Measurements from ENCODE around the gene ZNF732. TPM values are rescaled to one million over a fixed set of nuclear protein-coding genes. Genes with fewer than 3 reads are reported as not detected.

ZNF732 gene
- total and polyA plus RNA-seq, 2 of the 8 experiments (the other 6 are each of a cell fraction or from before 2014, with no cell fraction given), result 1.9 to 35.7 TPM

DNA sequence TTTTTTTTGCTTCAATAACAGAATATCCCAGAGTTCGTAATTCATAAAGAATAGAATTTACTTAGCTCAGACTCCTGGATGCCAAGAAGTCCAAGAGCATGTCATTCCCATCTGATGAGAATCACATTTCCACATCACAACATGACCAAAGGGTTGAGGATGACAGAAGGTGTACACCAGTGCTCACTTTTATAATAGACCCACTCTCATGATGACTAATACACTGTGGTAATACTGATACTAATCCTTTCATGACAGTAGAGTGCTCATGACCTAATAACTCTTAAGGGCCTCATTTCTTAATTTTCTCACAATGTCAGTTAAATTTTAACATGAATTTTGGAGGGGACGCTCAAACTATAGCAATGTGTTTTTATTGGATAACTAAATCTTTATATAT, 69.2 kb downstream of the ZNF732 start (continued):
- TF ChIP-seq RAD21 (IDR thresholded peaks at IDR 0.05 in 1 of 2, conservative IDR thresholded peaks at IDR 0.05 in 1 of 2; ENCODE audit: low read depth in 2 of 2, low read length in 2 of 2), result no peak

Measured in H1 (cell line).